ENCODE data around the gene FGF22.
"Not testable (repeated sequence)": the region's sequence is repeated elsewhere in the genome, so short reads cannot be mapped to it uniquely, and the experiment has no call there.

FGF22 gene

DNA sequence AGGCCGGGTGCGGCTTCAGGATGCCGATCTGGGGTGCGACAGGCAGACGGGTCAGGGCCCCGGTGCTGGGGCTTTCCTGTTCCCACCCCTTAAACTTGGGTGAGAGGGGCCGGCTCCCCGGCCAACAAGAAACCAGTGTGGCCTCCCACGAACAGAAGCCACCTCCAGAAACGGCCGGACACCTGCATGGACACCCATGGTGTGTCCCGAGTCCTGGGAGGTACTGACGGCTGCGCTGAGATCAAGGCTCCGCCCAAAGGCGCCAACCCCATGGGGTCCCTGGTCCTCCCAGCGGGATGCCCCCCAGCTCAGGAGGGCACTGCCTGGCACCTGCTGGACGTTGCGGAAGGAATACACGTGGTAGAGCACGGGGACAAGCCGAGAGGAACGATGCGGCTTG, 17.9 kb upstream of the FGF22 start:
- in situ Hi-C loops (cut with MboI; ENCODE audit: low sequenced_read_pairs) = no loop called here

DNA sequence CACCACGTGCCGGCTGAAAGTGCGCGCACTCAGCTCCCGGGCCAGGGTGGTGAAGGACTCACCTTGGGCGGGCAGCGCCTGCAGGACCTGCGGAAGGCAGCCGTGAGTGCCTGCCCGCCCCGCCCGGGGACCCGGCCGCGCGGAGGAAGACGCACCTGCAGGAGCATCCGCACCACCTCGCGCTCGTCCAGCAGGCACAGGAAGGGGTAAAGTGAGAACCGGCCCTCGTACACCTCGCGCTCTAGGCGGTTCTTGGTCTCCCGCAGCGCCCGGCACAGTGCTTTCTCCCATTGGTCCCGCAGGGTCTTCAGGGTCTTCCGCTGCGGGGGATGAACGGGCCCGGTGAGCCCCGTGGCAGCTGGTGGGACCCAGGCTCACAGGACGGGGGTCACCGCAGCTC, 17.0 kb upstream of the FGF22 start:
- in situ Hi-C loops (cut with MboI; ENCODE audit: low sequenced_read_pairs) = no loop called here

DNA sequence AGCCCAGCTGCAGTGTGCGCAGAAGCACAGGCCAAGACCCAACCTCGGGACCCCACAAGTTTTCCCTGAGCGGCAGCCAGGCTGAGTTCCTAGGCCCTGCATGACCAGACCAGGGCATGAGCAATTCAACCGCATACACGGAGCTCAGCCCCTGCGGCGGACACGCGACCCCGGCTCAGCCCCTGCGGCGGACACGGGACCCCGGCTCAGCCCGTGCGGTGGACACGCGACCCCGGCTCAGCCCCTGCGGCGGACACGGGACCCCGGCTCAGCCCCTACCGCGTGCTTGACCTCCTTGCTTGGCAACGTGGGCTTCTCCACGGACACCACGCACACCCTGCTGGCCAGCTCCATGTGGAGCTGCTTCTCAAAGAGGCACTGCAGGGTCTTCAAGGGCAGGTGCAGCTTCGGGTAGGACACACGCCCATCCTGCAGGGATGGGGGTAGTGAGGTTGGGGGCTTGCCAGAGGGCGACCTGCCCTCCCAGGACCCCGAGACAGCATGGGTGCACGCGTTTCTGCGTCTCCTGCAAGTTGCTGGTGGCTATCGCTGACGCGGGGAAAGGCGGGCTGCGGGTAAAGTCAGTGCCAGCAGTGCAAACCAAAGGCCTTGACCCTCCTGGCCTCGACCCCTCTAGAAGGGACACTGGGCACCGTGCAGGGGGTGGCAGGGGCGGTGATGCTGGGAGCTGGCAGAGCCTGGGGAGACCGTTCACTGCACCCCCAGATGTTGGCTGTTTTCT, 16.3 kb upstream of the FGF22 start:
- in situ Hi-C loops (cut with MboI; ENCODE audit: low sequenced_read_pairs) = no loop called here

DNA sequence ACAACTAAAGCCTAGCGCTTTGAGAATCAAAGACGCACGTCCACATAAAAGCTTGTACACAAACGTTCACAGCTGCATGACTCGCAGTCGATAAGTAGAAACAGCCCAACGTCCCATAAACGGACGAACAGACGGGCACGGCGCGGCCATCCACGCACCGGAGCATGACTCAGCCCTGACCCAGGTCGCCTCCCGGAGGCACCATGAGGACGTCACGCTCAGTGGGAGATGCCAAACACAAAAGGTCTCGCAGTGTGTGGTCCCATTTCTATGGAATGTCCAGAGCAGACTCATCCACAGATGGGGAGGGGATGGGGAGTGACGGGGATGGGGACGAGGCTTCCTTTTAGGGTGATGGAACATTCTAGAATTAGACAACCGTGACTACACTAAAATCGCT, 15.7 kb upstream of the FGF22 start:
- in situ Hi-C loops (cut with MboI; ENCODE audit: low sequenced_read_pairs) = no loop called here

DNA sequence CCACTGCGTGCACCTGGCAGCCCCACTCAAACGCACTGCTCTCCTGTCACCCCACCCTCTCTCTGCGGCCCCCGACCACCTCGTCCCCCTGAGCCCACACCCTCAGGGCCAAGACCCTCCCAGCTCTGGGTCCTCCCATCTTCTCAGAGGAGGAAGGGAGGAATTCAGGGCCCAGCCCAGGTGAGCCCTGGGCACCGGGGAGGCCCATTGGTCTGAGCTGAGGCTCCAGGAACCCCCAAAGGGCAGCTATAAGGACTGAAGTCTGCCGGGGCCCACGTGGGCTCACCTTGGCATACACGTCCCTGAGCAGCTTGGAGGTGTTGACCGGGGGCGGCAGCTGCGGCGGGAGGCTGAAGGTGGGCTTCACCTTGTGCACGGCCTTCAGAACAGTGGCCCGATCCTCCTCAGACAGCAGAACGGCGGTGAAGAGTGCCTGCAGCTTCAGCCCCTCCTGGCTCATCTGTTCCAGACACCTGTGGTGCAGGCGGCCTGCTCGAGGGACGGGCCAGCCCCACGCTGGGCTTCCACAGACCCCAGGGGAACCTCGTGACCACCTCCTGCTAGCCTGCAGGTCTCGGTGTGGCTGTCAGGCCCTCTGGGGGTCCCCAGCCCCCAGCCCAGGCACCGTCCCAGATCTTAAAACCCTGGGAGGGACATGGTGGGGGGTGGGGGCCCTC, 15.1 kb upstream of the FGF22 start:
- in situ Hi-C loops (cut with MboI; ENCODE audit: low sequenced_read_pairs) = no loop called here

DNA sequence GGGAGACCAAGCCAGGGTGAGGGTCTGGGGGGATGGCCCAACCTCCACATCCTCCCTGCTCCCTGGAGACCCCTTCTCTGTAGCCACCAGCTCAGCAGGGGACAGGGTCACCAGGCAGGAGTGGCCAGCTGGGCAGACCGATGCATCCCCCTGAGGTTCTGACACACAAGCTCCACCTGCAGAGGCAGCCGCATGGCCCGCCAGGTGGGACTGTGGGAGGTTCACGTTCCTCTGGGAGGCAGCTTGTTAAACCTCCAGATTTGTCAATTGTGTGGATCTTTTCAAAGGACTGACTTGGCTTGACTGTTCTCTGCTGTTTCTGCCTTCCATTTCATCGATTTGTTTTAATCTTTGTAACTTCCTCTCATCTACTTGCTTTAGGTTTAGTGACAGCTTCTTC, 14.4 kb upstream of the FGF22 start:
- in situ Hi-C loops (cut with MboI; ENCODE audit: low sequenced_read_pairs) = no loop called here

DNA sequence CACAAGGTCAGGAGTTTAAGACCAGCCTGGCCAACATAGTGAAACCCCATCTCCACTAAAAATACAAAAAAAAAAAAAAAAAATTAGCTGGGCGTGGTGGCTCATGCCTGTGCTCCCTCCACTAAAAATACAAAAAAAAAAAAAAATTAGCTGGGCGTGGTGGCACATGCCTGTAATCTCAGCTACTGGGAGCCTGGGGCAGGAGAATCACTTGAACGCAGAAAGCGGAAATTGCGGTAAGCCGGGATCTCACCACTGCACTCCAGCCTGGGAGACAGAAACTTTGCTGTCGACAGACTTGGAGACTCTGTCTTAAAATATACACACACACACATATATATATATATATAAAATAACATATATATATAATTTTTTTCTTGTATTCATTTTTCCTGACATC, 13.1 kb upstream of the FGF22 start:
- in situ Hi-C loops (cut with MboI; ENCODE audit: low sequenced_read_pairs) = not testable (repeated sequence)

DNA sequence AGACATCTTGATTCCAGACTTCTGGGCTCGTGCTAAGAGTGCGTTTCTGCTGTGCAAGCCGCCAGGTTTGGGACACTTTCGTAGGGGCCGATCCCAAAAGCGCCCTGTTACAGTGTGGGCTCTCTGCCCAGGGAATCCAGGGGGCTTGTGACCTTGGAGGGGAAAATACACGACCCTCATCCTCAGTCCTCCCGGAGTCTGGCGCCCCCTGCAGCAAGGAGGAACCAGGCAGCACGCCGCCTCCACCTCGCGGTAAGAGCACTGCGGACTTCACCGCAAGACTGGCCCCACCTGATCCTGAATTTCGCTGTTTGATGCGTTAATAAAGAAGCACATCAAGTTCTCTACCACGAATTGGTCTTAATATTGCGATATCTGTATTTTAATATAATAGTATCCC, 11.5 kb upstream of the FGF22 start:
- in situ Hi-C loops (cut with MboI; ENCODE audit: low sequenced_read_pairs) = no loop called here

DNA sequence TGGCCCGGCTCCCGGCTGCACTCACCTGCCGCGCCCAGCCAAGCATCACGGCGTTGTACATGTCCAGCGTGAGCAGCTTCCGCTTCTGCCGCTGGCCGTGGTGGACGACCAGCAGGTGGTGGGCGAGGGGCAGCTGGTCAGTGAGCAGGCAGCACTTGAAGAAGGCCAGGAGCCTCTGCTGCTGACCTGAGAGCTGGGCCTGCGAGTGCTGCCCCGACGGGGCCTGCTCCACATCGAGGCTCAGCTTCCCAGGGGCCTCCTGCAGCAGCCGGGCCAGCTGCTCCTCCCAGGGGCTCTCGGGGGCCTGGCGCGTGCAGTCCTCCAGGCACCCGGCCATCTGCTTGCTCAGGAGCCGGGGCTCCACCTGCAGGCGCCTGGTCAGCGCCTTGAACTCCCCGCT, 10.2 kb upstream of the FGF22 start:
- in situ Hi-C loops (cut with MboI; ENCODE audit: low sequenced_read_pairs) = not testable (repeated sequence)

DNA sequence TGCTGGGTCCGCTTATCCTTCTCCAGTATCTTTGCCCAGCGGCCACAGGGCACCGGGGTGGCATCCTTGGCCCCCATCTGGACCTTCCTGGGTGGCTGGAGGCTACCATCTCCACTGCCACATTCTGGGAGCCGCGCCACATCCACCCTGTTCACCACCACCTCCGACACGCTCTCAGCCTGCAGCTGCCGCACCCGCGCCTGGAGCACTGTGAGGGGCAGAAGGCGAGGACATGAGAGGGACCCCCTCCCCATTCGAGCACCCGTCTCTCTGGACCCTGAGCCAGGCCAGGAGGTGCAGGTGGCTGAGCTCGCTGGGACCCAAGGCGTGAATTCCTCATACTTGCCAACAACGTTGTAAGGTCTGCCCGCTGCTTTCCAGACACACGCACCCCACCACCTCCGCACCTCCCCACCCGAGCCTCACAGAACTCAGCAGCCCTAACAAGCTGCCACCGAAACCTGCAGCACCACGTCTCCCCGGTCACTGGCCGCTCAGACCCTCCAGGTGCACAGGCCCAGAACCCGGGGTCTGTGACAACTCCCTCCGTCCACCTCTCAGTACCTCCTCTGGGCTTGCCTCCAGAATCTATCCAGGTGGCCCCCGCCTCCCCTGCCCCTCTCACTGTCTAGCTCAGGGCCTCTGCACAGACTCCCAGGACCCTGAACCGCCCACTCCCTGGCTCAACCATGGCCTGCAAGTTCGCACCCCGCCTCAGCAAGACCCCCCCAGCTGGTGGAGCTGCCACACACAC, 9.5 kb upstream of the FGF22 start:
- in situ Hi-C loops (cut with MboI; ENCODE audit: low sequenced_read_pairs) = no loop called here

DNA sequence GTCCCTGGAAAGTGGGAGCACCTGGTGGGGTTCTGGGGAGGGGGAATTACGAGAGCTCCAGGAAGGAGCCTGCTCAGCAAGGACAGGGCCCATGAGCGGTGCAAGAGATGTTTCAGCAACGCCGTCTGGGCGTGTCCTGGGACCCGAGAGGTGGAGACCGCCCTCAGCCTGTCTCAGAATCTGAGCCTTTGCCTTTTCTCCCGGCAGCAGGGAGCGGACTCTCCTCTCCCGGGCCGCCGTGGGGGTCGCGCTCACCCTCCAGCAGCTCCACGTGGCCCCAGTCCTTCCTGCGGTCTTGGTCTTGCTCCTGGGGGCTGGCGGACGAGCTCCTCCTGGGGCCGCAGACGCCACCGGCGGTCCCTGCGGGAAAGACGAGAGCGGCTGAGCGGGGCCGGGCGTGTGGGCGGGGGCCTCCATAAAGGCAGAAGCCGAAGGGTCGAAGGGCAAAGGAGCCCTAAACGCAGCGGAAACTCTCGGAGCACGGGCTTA, 7.1 kb upstream of the FGF22 start:
- in situ Hi-C loops (cut with MboI; ENCODE audit: low sequenced_read_pairs) = no loop called here

DNA sequence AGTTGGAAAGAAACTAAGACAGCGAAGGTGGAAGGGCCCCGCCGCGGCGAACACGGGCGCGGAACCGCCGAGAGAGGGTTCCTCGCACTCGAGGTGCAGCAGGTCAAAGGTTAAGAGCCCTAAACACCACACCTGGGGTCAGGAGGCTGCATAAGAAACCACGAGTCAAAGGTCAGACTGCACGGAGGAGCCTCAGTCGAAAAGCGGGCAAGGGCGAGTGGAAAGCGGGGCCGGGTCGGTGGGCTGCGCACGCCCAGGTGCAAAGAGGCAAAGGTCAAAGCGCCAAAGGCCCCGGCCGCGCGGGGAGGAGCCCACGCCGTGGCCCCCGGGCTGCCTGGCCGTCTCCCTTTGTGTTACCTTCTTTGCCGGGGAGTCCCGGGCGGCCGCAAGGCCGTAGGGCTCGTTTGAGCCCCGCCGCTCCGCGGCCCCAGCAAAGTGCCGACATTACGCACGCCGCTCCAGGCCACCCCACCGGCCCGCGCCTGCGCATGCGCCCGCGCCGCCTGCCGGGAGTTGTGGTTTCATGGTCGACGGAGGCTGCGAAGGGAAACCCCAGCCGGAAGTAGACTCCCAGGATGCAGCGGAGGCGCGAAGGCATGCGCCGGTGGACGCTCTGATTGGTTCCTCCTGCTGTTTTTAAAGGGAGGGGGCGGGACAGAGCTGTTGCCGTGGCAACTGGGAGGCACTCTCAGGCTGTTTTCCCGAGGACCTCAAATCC, 6.5 kb upstream of the FGF22 start, which contains the start of gene POLRMT:
Gene POLRMT, minus strand, starts transcription at position 470 of the 718 bp plus-strand sequence. Its CDS starts 25 bp downstream, at position 445.
- in situ Hi-C loops (cut with MboI; ENCODE audit: low sequenced_read_pairs) = no loop called here

DNA sequence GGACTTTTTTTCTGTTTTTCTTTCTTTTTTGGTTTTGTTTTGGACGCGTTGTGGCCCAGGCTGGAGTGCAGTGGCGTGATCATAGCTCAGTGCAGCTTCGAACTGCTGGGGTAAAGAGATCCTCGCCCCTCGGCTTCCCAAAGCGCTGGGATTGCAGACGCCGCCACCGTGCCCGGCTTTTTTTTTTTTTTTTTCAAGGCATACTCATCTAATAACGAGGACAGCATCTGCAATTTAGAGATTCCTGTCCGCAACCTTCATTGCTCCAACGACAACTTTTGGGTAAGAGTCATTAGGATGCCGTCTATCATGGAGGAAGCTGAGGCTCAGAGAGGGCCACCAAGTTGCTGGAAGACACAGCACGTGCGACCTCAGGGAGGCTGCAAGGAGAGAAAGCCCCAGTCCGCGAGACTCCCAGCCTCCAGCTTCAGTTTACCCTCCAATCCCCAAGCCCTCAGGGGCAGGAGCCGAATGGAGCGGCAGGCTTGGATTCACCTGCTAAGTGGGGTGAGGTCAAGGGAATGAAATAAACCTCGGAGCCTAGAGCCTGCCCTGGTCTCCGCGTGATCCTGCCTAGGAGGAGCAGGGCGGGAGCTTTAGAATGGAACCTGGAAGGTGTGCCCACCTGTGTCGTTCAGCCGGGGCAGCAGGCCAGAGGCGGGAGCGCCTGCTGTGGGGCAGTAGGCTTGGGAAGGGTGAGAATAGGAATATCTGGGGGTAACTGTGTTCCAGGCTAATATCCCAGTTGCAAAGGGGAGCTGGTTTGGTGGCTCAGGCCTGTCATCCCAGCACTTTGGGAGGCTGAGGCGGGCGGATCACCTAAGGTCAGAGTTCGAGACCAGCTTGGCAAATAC, 5.7 kb upstream of the FGF22 start:
- in situ Hi-C loops (cut with MboI; ENCODE audit: low sequenced_read_pairs) = no loop called here

DNA sequence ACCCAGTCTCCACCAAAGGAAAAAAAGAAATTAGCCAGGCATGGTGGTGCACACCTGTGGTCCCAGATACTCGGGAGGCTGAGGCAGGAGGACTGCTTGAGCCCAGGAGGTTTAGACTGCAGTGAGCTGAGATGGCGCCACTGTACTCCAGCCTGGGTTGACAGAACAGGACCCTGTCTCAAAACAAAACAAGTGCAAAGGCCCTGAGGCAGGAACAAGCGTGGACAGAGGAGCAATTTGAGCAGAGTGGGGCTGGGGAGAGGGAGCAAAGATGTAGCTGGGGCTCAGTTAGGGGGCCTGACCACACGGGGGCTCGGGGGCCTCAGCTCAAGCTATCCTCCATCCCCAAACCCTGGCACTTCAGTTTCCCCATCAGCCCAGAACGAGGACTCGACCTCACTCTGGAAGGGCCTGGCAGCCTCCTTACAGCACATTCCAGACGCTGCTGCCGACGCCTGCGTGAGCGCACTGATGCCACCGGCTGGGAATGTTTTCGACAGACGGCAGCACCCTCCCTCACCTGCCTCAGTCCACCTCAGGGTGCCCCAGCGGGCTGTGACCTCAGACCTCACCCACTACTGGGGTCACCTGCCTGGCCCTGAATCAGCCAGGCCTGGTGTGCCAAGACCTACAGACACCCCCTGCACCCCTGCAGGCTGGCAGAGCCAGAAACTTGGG, 4.6 kb upstream of the FGF22 start:
- in situ Hi-C loops (cut with MboI; ENCODE audit: low sequenced_read_pairs) = no loop called here

DNA sequence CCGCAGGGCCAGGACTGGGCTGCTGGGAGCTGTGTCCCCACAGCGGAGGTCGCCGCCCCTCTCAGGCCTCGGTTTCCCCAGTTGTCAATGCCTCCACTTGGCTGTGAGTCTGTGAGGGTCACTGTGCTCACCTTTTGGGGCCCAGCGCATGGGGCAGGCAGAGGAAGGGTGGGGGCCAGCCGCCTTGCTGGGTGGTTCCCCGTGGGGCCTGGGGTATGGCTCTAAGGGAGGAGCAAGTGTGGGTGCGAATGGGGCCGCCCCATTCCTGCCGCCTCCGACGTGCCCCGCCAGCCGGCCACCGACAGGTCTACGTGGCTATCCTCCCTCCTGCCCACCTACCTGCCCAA, 800 bp upstream of the FGF22 start:
- in situ Hi-C loops (cut with MboI; ENCODE audit: low sequenced_read_pairs) = no loop called here

DNA sequence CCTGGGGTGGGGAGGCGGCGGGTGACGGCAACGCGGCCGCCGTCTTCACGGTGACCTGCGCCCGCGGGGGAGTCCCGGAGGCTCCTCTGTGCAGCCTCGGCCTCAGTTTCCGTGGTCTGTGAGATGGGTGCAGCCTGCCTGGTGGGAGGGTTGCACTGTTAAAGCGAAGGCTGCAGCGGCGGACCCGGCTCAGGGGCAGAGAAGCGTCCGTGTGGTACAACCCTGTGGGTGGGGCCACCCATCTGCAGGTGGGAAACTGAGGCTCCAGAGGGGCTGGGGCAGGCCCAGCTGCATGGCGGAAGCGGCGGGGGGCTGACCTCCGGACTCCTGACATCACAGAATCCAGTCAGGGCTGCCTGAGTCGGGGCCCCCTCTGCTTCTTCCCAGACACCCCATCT, 481 bp downstream of the FGF22 start:
- in situ Hi-C loops (cut with MboI; ENCODE audit: low sequenced_read_pairs) = no loop called here

DNA sequence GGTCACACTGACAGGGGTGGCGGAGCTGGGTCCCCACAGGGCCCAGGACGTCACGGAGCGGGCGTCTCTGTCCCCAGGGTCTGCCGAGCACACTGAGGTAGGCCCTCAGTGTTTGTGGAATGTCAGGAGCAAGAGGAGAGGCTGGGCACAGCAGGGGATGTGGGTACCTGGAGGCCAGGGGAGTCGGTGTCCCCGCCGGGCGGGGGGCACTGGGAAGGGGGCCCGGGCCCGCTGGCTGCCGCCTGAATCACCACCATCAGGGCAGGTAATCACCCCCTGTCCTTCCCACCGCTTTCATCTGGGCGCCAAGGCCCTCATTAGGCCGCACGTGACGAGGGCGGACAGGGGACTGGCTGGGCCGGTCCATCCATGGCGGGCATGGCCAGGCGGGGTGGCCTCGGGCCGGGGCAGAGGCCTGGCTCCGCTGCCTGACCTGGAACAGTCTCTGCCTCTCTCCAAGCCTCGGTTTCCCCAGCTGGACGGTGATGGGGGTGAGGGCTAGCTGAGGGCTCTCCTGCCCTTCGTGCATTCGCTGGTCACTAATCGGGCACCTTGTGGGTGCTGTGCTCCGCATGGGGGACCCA, 1.0 kb downstream of the FGF22 start:
- in situ Hi-C loops (cut with MboI; ENCODE audit: low sequenced_read_pairs) = no loop called here

DNA sequence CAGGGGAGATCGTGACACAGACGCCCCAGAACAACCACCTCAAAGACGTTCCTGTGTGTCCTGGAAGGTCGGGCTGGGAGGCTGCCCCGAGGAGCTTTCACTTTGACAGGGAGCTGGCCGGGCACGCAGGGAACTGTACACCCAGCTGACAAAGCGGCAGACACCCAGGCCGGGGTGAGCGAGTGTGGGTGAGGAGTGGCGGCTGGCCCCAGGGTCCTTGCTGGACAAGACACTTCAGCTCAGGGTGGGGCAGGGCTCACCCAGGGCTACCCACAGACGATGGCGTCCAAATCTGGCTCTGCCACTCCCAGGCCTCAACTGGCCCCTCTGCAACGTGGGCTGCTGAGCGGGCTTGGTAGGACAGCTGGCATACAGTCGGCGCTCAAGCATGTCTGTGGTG, 2.0 kb downstream of the FGF22 start:
- in situ Hi-C loops (cut with MboI; ENCODE audit: low sequenced_read_pairs) = no loop called here

Data from HL-60/S4 (cell line).